H9 (cell line): Measurements from ENCODE around the gene THY1. TPM values are rescaled to one million over a fixed set of nuclear protein-coding genes. Genes with fewer than 3 reads are reported as not detected.

ENCODE experiments used
- DNase-seq: peaks from one replicate; pipeline ENCODE4 v3.0.0-alpha.2; 2017
- H2AFZ ChIP-seq: one replicate; pipeline ENCODE4 v1.6.1; 2013; ENCODE audit warnings: mild to moderate bottlenecking, low read length, control low read depth, moderate library complexity
- H2AK5ac ChIP-seq: 2 replicates; pipeline ENCODE4 v1.6.1; 2013; ENCODE audit warnings: low read length, control low read depth, mixed read lengths; ENCODE audit not compliant: insufficient read length
- H2BK120ac ChIP-seq: one replicate; pipeline ENCODE4 v1.6.1; 2013; ENCODE audit warnings: low read depth, mild to moderate bottlenecking, low read length, control low read depth, inconsistent platforms; ENCODE audit not compliant: poor library complexity, severe bottlenecking
- H2BK12ac ChIP-seq: 2 replicates; pipeline ENCODE4 v1.6.1; 2013; ENCODE audit warnings: low read length, control low read depth, mixed read lengths, low read depth; ENCODE audit not compliant: insufficient read length
- H2BK15ac ChIP-seq: 2 replicates; pipeline ENCODE4 v1.6.1; 2013; ENCODE audit warnings: low read depth, low read length, control low read depth
- H2BK20ac ChIP-seq: one replicate; pipeline ENCODE4 v1.6.1; 2013; ENCODE audit warnings: low read depth, mild to moderate bottlenecking, low read length, control low read depth, inconsistent platforms; ENCODE audit not compliant: poor library complexity, severe bottlenecking
- H2BK5ac ChIP-seq: 2 replicates; pipeline ENCODE4 v1.6.1; 2013; ENCODE audit warnings: low read length, control low read depth, mixed read lengths; ENCODE audit not compliant: insufficient read length
- H3K14ac ChIP-seq: 2 replicates; pipeline ENCODE4 v1.6.1; 2013; ENCODE audit warnings: low read length, control low read depth; ENCODE audit not compliant: insufficient read depth
- H3K18ac ChIP-seq: 2 replicates; pipeline ENCODE4 v1.6.1; 2013; ENCODE audit warnings: low read depth, mild to moderate bottlenecking, mixed read lengths, low read length, control low read depth; ENCODE audit not compliant: insufficient read length
- H3K23ac ChIP-seq: 2 replicates; pipeline ENCODE4 v1.6.1; 2013; ENCODE audit warnings: low read length, control low read depth, mixed read lengths, low read depth; ENCODE audit not compliant: insufficient read length
- H3K23me2 ChIP-seq: 2 replicates; pipeline ENCODE4 v1.6.1; 2013; ENCODE audit warnings: low read depth, mild to moderate bottlenecking, mixed read lengths, low read length, control low read depth; ENCODE audit not compliant: insufficient read length, poor library complexity, severe bottlenecking
- H3K27ac ChIP-seq: 2 replicates; pipeline ENCODE4 v1.5.1; 2013; ENCODE audit warnings: low read length, control low read depth, mixed read lengths, low read depth; ENCODE audit not compliant: insufficient read length
- H3K27me3 ChIP-seq: 2 replicates; pipeline ENCODE4 v1.6.1; 2013; ENCODE audit warnings: low read length, control low read depth, inconsistent platforms; ENCODE audit not compliant: insufficient read depth
- H3K4ac ChIP-seq: 2 replicates; pipeline ENCODE4 v1.6.1; 2013; ENCODE audit warnings: low read depth, mild to moderate bottlenecking, control low read depth, inconsistent platforms, low read length, moderate library complexity
- H3K4me1 ChIP-seq: 2 replicates; pipeline ENCODE4 v1.6.1; 2013; ENCODE audit warnings: low read length, control low read depth, inconsistent platforms; ENCODE audit not compliant: insufficient read depth
- H3K4me2 ChIP-seq: 2 replicates; pipeline ENCODE4 v1.6.1; 2013; ENCODE audit warnings: low read length, control low read depth, mixed read lengths; ENCODE audit not compliant: insufficient read length, insufficient read depth
- H3K56ac ChIP-seq: 2 replicates; pipeline ENCODE4 v1.6.1; 2013; ENCODE audit warnings: low read depth, mild to moderate bottlenecking, mixed read lengths, low read length, control low read depth; ENCODE audit not compliant: insufficient read length
- H3K79me1 ChIP-seq: 2 replicates; pipeline ENCODE4 v1.6.1; 2013; ENCODE audit warnings: low read depth, mild to moderate bottlenecking, moderate library complexity, low read length, control low read depth, inconsistent platforms; ENCODE audit not compliant: insufficient read depth, poor library complexity, severe bottlenecking
- H3K79me2 ChIP-seq: 2 replicates; pipeline ENCODE4 v1.6.1; 2013; ENCODE audit warnings: low read length, control low read depth, inconsistent platforms; ENCODE audit not compliant: insufficient read depth
- H3K9ac ChIP-seq: 2 replicates; pipeline ENCODE4 v1.6.1; 2013; ENCODE audit warnings: low read length, control low read depth, mixed read lengths; ENCODE audit not compliant: insufficient read length; ENCODE audit errors: extremely low read depth
- H3K9me3 ChIP-seq: one replicate; pipeline ENCODE4 v1.6.1; 2013; ENCODE audit warnings: low read depth, low read length, inconsistent platforms; ENCODE audit not compliant: control insufficient read depth
- H3T11ph ChIP-seq: one replicate; pipeline ENCODE4 v1.6.1; 2013; ENCODE audit warnings: mild to moderate bottlenecking, low read length, control low read depth, inconsistent platforms
- H4K20me1 ChIP-seq: one replicate; pipeline ENCODE4 v1.6.1; 2013; ENCODE audit not compliant: control insufficient read depth, insufficient read length, insufficient read depth
- H4K5ac ChIP-seq: 2 replicates; pipeline ENCODE4 v1.6.1; 2013; ENCODE audit warnings: low read depth, mild to moderate bottlenecking, mixed read lengths, low read length, control low read depth; ENCODE audit not compliant: insufficient read length
- H4K8ac ChIP-seq: replicated peaks from 2 replicates; pipeline ENCODE4 v1.6.1; 2013; ENCODE audit warnings: low read length, control low read depth, mixed read lengths, low read depth; ENCODE audit not compliant: insufficient read length
- H4K91ac ChIP-seq: 2 replicates; pipeline ENCODE4 v1.6.1; 2013; ENCODE audit warnings: low read depth, mild to moderate bottlenecking, moderate library complexity, mixed read lengths, low read length, control low read depth; ENCODE audit not compliant: insufficient read length
- H3K27ac Mint-ChIP-seq, 3 experiments: 2 replicates in 2 of 3; 3 replicates in 1 of 3; pipeline ENCODE4 v1.8.0; 2020 to 2021; ENCODE audit warnings: mixed read lengths in 3 of 3, mild to moderate bottlenecking in 1 of 3, moderate library complexity in 1 of 3
- H3K27me3 Mint-ChIP-seq: 2 replicates; pipeline ENCODE4 v1.8.0; 2021; ENCODE audit warnings: low read depth, mild to moderate bottlenecking, moderate library complexity, mixed read lengths
- H3K36me3 Mint-ChIP-seq, 3 experiments: 2 replicates in 2 of 3; 3 replicates in 1 of 3; pipeline ENCODE4 v1.8.0; 2020 to 2021; ENCODE audit warnings: low read depth in 3 of 3, mixed read lengths in 3 of 3; ENCODE audit not compliant: insufficient read depth in 1 of 3
- H3K4me1 Mint-ChIP-seq, 2 experiments: 2 replicates each; pipeline ENCODE4 v1.8.0; 2020; ENCODE audit warnings: mixed read lengths in 2 of 2
- H3K4me3 Mint-ChIP-seq, 2 experiments: 2 replicates in 1 of 2; 3 replicates in 1 of 2; pipeline ENCODE4 v1.8.0; 2020 to 2021; ENCODE audit warnings: mild to moderate bottlenecking in 2 of 2, mixed read lengths in 2 of 2, moderate library complexity in 1 of 2
- H3K9me3 Mint-ChIP-seq, 2 experiments: 2 replicates in 1 of 2; 3 replicates in 1 of 2; pipeline ENCODE4 v1.8.0; 2020; ENCODE audit warnings: mild to moderate bottlenecking in 2 of 2, mixed read lengths in 2 of 2, moderate library complexity in 1 of 2
- WGBS: extraction: QIAGEN DNeasy Blood & Tissue Kit; methylation state at CpG from one replicate; pipeline ENCODE4 v1.1.7; 2013; ENCODE audit warnings: missing lambda C conversion rate, low lambda C conversion rate, mixed read lengths; ENCODE audit not compliant: insufficient read length; ENCODE audit errors: extremely low coverage; 5-methylcytosine and 5-hydroxymethylcytosine counted together
- total RNA-seq: library from RNA; stranded (reverse); gene quantifications from 2 replicates; pipeline ENCODE4 v1.2.1, GENCODE V29; 2021
- TF ChIP-seq, protein P1 (sequence below): fragments of 200-600 bp; sonication (generic); conservative IDR thresholded peaks from 3 replicates; pipeline ENCODE4 v1.8.0; 2021; ENCODE audit warnings: antibody characterized with exemption, mild to moderate bottlenecking

The THY1 gene
- total RNA-seq, 1 experiment from 2014 or later, result 176 TPM

GRCh38 chr11:119415517-119415916 lies 7.5 kb downstream of the THY1 start:
- Mint-ChIP-seq H3K4me3 (no peak overlapping the region), H3K27ac (no peak overlapping the region), H3K27me3 (no peaks in the 10 kb centered on the region; the same call in 1 of the 2 replicates), H3K36me3 (peaks cover 22 to 35% (median 31%) of the 10 kb centered on the region in 3 experiments), H3K4me1 (peaks cover 22 to 23% of the 10 kb centered on the region in 2 experiments), H3K9me3 (no peaks in the 10 kb centered on the region; a peak in 2 of 5 replicates)
- no peaks in the 10 kb centered on the region for H3K27me3 ChIP-seq
- H3K56ac ChIP-seq, result no peak overlapping the region
- H2BK120ac ChIP-seq, result no peak overlapping the region
- peak; percentile 28 for DNase-seq
- H3K23ac ChIP-seq, result no peak overlapping the region
- H2BK15ac ChIP-seq, result no peak overlapping the region
- no peak overlapping the region for H3K4ac ChIP-seq
- no peak overlapping the region for H3K4me2 ChIP-seq
- TF ChIP-seq, protein P1, sequence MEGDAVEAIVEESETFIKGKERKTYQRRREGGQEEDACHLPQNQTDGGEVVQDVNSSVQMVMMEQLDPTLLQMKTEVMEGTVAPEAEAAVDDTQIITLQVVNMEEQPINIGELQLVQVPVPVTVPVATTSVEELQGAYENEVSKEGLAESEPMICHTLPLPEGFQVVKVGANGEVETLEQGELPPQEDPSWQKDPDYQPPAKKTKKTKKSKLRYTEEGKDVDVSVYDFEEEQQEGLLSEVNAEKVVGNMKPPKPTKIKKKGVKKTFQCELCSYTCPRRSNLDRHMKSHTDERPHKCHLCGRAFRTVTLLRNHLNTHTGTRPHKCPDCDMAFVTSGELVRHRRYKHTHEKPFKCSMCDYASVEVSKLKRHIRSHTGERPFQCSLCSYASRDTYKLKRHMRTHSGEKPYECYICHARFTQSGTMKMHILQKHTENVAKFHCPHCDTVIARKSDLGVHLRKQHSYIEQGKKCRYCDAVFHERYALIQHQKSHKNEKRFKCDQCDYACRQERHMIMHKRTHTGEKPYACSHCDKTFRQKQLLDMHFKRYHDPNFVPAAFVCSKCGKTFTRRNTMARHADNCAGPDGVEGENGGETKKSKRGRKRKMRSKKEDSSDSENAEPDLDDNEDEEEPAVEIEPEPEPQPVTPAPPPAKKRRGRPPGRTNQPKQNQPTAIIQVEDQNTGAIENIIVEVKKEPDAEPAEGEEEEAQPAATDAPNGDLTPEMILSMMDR, result no peak
- H2BK20ac ChIP-seq, result no peak overlapping the region
- no peak overlapping the region for H4K91ac ChIP-seq
- no peak overlapping the region for H3K14ac ChIP-seq
- H3K4me1 ChIP-seq, result peaks cover 4% of the 10 kb centered on the region; the same call in 1 of the 2 replicates
- no peaks in the 10 kb centered on the region for H3K79me2 ChIP-seq
- no peak overlapping the region for H3K18ac ChIP-seq
- H4K20me1 ChIP-seq, result peaks cover 2% of the 10 kb centered on the region
- no peak overlapping the region for H3T11ph ChIP-seq
- no peaks in the 10 kb centered on the region for H3K23me2 ChIP-seq
- no peak overlapping the region for H3K9ac ChIP-seq
- no CpG with 5 or more reads among the region's 3 CpGs for WGBS
- H3K9me3 ChIP-seq, result no peaks in the 10 kb centered on the region
- no peak overlapping the region for H2BK12ac ChIP-seq
- no peak overlapping the region for H2AFZ ChIP-seq
- no peak overlapping the region for H2AK5ac ChIP-seq
- no peaks in the 10 kb centered on the region for H3K79me1 ChIP-seq
- no peak overlapping the region for H2BK5ac ChIP-seq
- H4K5ac ChIP-seq, result no peak overlapping the region
- no peak overlapping the region for H4K8ac ChIP-seq
- no peak overlapping the region for H3K27ac ChIP-seq
